A549 (cell line): ENCODE data around the gene HMOX1.

Source experiments
- BHLHE40 ChIP-seq: IDR thresholded peaks from 2 replicates; pipeline ENCODE4 v1.6.1; 2012; ENCODE audit warnings: low read depth, low read length, inconsistent platforms
- EHMT2 ChIP-seq: fragments of 200-600 bp; sonication (generic); IDR thresholded peaks from 2 replicates; pipeline ENCODE4 v1.6.1; 2016; ENCODE audit warnings: antibody characterized with exemption, low read depth, mild to moderate bottlenecking, moderate library complexity
- ELK1 ChIP-seq: fragments of 150-350 bp; IDR thresholded peaks from 2 replicates; pipeline ENCODE4 v1.6.1; 2014; ENCODE audit warnings: low read depth, mild to moderate bottlenecking, low read length
- EP300 ChIP-seq, 2 experiments: fragments of >200 bp; sonication (Bioruptor Twin); formaldehyde crosslinking; IDR thresholded peaks; 2 replicates in 1 of 2; 3 replicates in 1 of 2; pipeline ENCODE4 v1.6.1; 2016 to 2017
- JUN ChIP-seq, 2 experiments: fragments of >200 bp; sonication (Bioruptor Twin); formaldehyde crosslinking; IDR thresholded peaks; 2 replicates in 1 of 2; 3 replicates in 1 of 2; pipeline ENCODE4 v1.6.1; 2016 to 2017
- POLR2A ChIP-seq: IDR thresholded peaks from 2 replicates; pipeline ENCODE4 v1.6.1; 2012; ENCODE audit warnings: mild to moderate bottlenecking, low read length
- RAD21 ChIP-seq, 2 experiments: fragments of >200 bp in 1 of 2; sonication (Bioruptor Twin) in 1 of 2; formaldehyde crosslinking in 1 of 2; IDR thresholded peaks in 1 of 2; conservative IDR thresholded peaks in 1 of 2; 2 replicates in 1 of 2; 3 replicates in 1 of 2; pipeline ENCODE4 v1.6.1; 2012 to 2018; ENCODE audit warnings: inconsistent platforms in 1 of 2
- RNF2 ChIP-seq: fragments of 200-600 bp; sonication (generic); IDR thresholded peaks from 2 replicates; pipeline ENCODE4 v1.6.1; 2016; ENCODE audit warnings: low read depth, mild to moderate bottlenecking, antibody characterized with exemption, moderate library complexity, borderline replicate concordance
- TF ChIP-seq, protein P1 (sequence below): fragments of >200 bp; sonication (Bioruptor Twin); formaldehyde crosslinking; IDR thresholded peaks from 3 replicates; pipeline ENCODE4 v1.5.1; 2016
- TF ChIP-seq, protein P2 (sequence below): fragments of 450-650 bp; IDR thresholded peaks from 2 replicates; pipeline ENCODE4 v1.6.1; 2014; ENCODE audit warnings: antibody characterized with exemption

DNA sequence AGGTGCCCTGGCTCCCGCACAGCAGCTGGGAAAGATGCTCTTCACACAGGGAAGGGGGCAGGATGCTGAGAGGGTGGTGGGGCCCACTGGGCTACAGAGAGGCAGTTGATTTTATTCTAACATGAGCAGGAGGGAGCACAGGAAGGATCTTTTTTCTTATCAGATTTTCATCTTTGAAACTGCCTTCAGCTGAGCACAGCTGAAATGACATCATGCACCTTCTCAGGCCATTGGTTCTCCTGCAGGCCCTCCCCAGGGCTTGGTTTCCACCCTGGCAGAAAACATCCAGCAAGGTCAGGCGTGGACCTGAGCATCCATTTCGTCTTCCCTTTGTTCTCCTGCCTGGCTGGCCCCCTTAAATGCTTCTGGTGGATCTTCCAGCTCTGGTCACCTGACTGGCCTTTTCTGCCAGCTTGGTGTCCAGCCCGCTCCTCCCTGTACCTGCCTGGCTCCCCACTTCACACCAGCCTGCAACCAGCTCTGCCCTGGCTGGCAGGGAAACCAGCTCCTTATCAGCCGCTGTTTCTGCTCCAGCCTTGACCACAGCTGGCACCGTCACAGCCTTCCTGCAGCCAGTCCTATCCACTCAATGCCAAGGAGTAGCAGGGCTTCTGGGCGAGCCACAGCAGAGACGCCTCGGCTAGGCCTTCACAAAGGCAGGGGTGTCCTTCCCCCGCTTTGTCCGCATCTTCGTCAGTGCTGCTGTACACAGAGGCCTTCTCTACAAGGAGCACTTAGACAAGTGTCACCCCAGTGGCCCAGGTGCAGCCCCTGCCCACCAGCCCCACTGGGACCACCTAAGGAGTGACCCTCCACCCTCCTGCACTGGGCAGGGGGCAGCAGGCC lies 44.7 kb upstream of the HMOX1 start:
- TF ChIP-seq JUN (IDR thresholded peaks at IDR 0.05) (no peak), POLR2A (no peak), RAD21 (conservative IDR thresholded peaks at IDR 0.05 in 1 of 2, IDR thresholded peaks at IDR 0.05 in 1 of 2) (no peak), RNF2 (no peak), EHMT2 (no peak), EP300 (IDR thresholded peaks at IDR 0.05) (no peak), ELK1 (no peak), BHLHE40 (no peak)
- TF ChIP-seq, protein P1, sequence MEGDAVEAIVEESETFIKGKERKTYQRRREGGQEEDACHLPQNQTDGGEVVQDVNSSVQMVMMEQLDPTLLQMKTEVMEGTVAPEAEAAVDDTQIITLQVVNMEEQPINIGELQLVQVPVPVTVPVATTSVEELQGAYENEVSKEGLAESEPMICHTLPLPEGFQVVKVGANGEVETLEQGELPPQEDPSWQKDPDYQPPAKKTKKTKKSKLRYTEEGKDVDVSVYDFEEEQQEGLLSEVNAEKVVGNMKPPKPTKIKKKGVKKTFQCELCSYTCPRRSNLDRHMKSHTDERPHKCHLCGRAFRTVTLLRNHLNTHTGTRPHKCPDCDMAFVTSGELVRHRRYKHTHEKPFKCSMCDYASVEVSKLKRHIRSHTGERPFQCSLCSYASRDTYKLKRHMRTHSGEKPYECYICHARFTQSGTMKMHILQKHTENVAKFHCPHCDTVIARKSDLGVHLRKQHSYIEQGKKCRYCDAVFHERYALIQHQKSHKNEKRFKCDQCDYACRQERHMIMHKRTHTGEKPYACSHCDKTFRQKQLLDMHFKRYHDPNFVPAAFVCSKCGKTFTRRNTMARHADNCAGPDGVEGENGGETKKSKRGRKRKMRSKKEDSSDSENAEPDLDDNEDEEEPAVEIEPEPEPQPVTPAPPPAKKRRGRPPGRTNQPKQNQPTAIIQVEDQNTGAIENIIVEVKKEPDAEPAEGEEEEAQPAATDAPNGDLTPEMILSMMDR: no peak
- TF ChIP-seq, protein P2, sequence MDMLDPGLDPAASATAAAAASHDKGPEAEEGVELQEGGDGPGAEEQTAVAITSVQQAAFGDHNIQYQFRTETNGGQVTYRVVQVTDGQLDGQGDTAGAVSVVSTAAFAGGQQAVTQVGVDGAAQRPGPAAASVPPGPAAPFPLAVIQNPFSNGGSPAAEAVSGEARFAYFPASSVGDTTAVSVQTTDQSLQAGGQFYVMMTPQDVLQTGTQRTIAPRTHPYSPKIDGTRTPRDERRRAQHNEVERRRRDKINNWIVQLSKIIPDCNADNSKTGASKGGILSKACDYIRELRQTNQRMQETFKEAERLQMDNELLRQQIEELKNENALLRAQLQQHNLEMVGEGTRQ: no peak
